IPS-18c (cell line): Measurements from ENCODE around the gene VASN.

Experiments
- H3K4me3 ChIP-seq: 2 replicates; pipeline ENCODE4 v1.7.0; 2013; ENCODE audit warnings: low read depth, mild to moderate bottlenecking, low read length, moderate library complexity; ENCODE audit not compliant: insufficient read depth
- H3K9me3 ChIP-seq: one replicate; pipeline ENCODE4 v1.6.1; 2013; ENCODE audit warnings: mild to moderate bottlenecking, low read length, moderate library complexity; ENCODE audit not compliant: control insufficient read depth, insufficient read depth

Gene VASN

GRCh38 chr16:4402439-4403132 lies 30.9 kb downstream of the VASN start:
- Histone ChIP-seq H3K4me3 (no peak overlapping the region), H3K9me3 (no peaks in the 10 kb centered on the region)

DNA sequence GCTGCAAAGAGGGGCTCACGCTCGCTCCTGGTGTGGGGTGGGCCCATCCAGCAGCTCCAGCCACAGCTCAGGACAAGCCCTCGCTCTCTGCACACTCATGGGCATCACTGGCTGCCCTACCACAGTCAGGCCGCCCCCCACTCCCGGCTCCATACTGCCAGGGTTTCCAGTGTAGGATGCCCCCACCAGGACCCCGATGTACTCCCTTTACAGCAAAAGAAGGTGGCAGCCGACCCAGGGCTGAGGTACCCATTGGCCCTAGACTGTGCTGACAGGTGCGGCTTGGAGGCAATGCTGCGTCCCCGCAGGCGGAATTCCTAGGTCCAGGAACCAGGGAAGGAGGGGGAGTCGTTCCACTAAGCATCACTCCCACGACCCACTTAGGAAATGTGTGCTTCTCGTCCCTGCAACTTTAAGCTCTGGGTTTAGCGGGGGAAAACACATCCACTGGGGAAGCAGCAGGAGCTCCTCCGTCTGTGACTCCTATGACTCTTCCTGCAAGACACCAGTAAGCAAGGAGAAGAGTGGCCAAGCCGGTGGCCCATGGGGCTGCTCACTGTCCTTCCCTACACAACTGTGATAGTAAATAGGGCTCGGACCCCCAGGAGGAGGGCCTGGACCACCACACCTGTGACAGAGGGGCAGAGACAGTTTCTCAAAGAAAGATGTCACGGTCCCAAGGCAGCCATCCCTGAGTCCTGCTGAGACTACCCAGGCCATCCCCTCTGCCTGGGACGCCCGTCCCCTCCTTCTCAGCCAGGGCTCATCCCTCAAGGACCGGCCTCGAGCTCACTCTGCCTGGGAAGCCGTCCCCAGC lies 31.7 kb downstream of the VASN start:
- H3K9me3 ChIP-seq: no peaks in the 10 kb centered on the region
- H3K4me3 ChIP-seq: no peak overlapping the region

- Histone ChIP-seq H3K9me3 (no peaks in the 10 kb centered on the region), H3K4me3 (no peak overlapping the region)
These were observed 32.8 kb downstream of the VASN start for GRCh38 chr16:4404247-4404966.

DNA sequence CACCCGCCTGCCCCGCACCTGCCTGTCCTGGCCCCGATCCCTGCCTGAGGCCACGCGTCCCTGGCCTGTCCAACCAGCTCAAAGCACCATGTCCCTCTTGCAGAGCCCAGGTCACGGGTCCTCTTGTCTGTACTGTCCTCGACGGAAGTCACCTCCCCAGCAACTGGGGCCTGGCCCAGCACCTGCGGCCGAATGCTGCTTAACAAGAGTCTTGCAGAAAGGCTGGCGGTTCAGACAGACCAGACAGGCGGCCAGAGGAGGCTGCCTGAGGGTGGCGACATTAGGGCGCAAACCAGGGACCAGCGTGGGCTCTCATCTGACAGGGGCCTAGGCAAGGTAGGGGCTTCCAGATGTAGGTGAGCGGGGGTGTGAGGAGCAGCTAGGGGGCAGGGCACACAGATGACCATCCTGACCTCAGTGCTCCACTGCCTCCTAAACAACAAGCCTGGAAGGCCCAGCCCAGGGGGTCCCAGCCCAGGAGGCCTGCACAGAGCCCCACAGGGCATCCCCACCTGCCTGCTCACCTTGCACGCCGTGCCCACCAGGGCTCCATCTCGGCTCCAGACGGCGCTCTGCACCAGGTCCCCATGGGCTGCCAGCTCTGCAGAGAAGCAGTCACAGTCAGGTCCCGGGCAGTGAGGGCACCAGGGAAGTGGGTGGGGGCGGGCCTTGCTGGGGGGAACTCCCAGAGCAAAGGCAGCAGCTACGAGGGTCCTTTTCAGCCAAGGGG lies 33.5 kb downstream of the VASN start:
- no peak overlapping the region for H3K4me3 ChIP-seq
- no peaks in the 10 kb centered on the region for H3K9me3 ChIP-seq

DNA sequence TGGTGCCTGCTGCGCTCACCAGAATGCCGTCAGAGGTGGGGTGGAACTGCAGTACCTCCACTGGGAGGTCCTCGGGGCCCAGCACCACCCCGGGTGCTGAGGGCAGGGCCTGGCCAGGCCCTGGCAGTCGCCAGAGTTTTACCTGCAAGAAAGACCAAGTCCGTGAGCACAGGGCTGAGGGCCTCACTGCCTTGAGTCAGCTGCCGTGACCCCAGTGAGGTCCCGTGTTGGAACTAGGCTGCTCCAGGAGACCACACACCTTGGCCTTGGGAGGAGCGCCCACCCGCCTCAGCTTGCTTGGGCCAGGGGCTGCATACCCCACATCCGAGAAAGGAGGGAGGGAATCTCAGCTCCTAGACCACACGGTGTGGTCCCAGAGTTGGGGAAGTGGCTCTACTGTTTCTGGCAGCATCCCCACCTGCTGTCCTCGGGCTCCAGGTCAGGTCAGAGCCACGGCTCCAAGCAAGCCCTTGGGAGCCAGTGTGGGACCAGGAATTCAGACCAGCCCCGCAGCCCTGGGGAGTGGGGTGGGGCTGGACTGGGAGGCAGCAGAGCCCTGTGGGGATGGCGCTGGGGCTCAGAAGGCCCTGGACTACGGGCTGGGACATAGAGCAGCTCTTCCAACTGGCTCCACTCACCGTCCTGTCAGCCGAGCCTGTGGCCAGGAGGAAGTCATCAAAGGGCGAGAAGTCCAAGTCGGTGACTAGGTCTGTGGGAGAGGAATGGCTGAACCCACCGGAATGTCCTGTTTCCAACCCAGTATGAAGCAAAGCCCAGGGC lies 36.1 kb downstream of the VASN start:
- Histone ChIP-seq H3K4me3 (no peak overlapping the region), H3K9me3 (no peaks in the 10 kb centered on the region)

- Histone ChIP-seq H3K9me3 (peaks cover 2% of the 10 kb centered on the region), H3K4me3 (no peak overlapping the region)
These were observed 36.7 kb downstream of the VASN start for GRCh38 chr16:4408323-4408690.

DNA sequence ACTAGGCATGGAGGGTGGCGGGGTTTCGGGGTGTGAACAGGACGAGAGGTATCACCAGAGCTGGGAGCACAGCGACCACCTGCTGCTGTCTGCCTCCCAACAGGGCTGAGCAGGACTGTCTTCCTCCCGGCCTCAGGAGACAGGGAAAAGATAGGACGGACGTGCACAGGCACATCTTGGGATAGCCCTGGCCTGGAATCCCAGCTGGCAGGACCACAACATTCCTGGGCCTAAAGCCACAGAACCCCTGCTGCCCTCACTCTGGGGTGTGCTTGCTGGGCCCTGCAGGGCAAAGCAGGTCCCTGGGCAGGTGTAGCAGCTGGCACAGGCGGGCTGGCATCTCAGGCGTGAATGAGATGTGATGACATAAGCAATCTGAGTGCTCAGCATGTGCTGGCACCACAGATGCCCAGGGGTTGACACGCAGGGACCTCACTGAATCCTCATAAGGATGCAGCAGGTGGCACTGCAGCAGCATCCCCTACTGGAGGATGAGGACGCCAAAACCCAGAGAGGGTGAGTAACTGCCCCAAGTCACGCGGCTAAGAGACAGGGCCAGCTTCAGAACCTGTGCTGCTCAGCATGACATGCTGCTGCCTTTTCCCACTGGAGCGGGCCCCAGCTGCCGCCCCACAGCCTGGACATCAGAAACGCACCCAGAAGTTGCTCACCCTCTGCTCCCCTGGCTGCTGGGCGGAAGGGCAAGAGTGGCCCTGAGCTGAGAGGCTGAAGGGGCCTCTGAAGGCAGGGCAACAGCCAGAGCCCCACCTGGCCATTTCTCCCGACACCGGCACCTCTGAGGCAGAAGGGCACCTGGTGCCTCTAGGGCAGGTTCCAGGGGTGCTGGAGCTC lies 37.7 kb downstream of the VASN start:
- Histone ChIP-seq H3K4me3 (no peak overlapping the region), H3K9me3 (peaks cover 2% of the 10 kb centered on the region)

DNA sequence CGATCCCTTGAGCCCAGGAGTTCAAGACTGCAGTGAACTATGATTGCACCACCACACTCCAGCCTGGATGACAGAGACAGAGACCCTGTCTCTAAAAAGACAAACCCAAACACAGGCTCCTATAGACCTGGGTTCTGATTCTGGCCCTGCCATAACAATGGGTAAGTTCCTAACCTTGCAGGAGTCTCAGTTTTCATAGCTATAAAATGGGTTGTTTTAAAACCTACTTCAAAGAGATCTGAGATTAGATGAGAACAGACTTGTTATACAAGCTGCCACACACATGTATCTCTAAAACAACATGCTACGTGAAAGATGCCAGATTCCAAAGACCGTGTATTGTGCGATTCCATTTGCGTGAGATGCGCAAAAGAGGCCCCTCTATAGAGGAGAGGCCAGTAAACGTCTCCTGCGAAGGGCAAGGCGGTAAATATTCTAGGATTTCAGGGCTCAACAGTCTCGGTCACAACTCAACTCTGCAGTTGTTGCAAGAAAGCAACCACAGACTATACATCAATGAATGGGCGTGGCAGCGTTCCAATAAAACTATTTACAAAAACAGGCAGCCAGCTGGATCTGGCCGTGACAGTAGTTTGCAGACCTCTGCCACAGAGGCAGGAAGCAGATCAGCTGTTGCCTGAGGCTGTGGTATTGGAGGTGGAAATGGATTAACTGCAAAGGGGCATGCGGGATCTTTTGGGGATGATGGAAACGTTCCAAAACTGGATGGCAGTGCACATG lies 38.9 kb downstream of the VASN start:
- Histone ChIP-seq H3K9me3 (peaks cover 2% of the 10 kb centered on the region), H3K4me3 (no peak overlapping the region)

DNA sequence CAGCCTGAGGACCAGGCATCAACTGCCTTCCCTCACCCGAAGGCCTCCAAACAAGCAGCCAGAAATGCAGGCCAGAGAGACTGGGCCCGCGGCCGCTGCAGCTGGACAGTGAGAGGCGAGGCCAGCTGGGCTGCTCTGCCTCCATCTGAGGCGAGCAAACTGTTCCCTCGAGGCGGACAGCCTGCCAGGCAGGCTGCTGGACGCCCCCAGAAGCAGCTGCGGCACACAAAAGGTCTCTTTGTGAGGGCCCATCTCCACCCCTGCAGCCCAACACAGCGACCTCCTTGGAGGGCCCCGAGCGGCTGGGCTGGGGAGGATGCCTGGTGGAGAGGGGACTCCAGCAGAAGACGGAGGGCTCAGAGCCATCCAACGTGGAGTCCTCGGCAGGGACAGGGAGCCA lies 40.0 kb downstream of the VASN start:
- H3K4me3 ChIP-seq: no peak overlapping the region

DNA sequence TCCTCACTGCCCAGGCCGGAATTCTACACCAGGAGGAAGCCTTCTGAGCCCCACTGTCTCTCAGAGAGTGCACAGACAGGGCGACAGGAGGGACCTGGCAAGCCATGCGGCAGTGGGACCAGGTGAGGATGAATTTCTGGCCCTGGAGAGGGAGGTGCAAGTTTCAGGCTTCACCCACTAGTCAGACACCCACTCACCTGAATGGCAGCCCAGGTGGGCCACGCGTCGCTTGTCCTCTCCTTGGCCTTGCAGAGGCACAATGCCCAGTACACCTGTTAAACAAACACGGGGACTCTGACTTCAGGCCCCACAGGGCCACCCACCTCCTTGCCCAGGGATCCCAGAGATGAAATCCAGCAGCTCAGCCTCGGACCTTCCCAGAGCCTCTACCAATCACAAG lies 40.5 kb downstream of the VASN start:
- H3K4me3 ChIP-seq: no peak overlapping the region

More for the DNA sequence above, 40.0 kb downstream of the VASN start:
- peaks cover 2% of the 10 kb centered on the region for H3K9me3 ChIP-seq

GRCh38 chr16:4412854-4413253 lies 41.2 kb downstream of the VASN start:
- no peak overlapping the region for H3K4me3 ChIP-seq
- H3K9me3 ChIP-seq: peaks cover 2% of the 10 kb centered on the region

More for the DNA sequence above, 40.5 kb downstream of the VASN start:
- H3K9me3 ChIP-seq: peaks cover 2% of the 10 kb centered on the region

GRCh38 chr16:4414187-4414917 lies 42.7 kb downstream of the VASN start:
- Histone ChIP-seq H3K9me3 (peaks cover 2% of the 10 kb centered on the region), H3K4me3 (no peak overlapping the region)

DNA sequence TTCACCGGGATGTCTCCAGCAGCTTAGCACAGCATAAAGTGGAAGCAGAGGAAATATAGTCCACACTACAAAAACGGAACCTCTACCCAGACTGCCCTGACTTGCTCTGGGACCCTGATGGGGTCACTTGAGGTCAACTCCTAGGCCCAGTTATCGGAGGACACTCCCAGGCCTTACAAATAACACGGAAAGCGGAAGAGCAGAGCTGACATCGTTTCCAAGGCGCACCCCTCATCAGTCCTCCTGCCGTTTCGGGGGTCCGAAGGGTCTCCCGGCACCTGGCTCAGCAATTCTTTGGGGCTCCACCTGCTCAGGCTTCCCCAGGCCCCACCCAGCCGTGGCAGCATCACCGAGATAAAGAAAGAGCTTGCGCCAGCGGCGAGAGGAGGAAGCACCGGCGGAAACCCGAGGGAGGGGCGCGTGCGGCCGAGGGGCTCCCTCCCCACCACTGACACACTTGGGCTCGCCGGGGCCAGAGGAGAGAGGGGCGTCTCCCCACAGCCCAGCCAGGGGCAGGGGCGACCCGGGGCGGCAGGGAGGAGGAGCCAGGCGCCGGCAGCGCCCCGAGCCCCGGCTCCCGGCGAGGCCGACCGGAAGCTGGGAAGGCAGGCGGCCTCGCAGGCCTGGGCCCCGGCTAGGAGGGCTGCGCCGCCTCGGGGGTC lies 44.0 kb downstream of the VASN start:
- Histone ChIP-seq H3K9me3 (peaks cover 2% of the 10 kb centered on the region), H3K4me3 (peak overlapping the region; percentile 82)
